HEK293 (cell line): ENCODE results near the gene PLD4.
A peak's percentile ranks its signal among the peaks of the same experiment; 100 is the strongest.

Source experiments
- BCL11A ChIP-seq: fragments of 450-650 bp; formaldehyde crosslinking; IDR thresholded peaks from 2 replicates; pipeline ENCODE4 v1.5.1; 2016; ENCODE audit warnings: low read depth, missing biosample characterization, missing genetic modification characterization
- GLIS1 ChIP-seq: fragments of 450-650 bp; formaldehyde crosslinking; IDR thresholded peaks from 2 replicates; pipeline ENCODE4 v1.5.1; 2016; ENCODE audit warnings: missing biosample characterization, missing genetic modification characterization
- KLF1 ChIP-seq: fragments of 450-650 bp; formaldehyde crosslinking; IDR thresholded peaks from 2 replicates; pipeline ENCODE4 v1.5.1; 2016; ENCODE audit warnings: missing biosample characterization, missing genetic modification characterization
- KLF7 ChIP-seq: fragments of 450-650 bp; formaldehyde crosslinking; IDR thresholded peaks from 2 replicates; pipeline ENCODE4 v1.5.1; 2016; ENCODE audit warnings: missing biosample characterization, missing genetic modification characterization, borderline replicate concordance
- KLF9 ChIP-seq: fragments of 450-650 bp; formaldehyde crosslinking; IDR thresholded peaks from 2 replicates; pipeline ENCODE4 v1.5.1; 2016; ENCODE audit warnings: missing biosample characterization, missing genetic modification characterization, low read depth
- OSR2 ChIP-seq: fragments of 450-650 bp; formaldehyde crosslinking; IDR thresholded peaks from 2 replicates; pipeline ENCODE4 v1.5.1; 2016; ENCODE audit warnings: missing biosample characterization, missing genetic modification characterization
- OVOL3 ChIP-seq: fragments of 450-650 bp; formaldehyde crosslinking; IDR thresholded peaks from 2 replicates; pipeline ENCODE4 v1.5.1; 2016; ENCODE audit warnings: missing biosample characterization, missing genetic modification characterization
- SALL2 ChIP-seq: fragments of 450-650 bp; formaldehyde crosslinking; IDR thresholded peaks from 2 replicates; pipeline ENCODE4 v1.5.0; 2017; ENCODE audit warnings: missing biosample characterization, mild to moderate bottlenecking, missing genetic modification characterization, borderline replicate concordance
- SCRT2 ChIP-seq: fragments of 450-650 bp; formaldehyde crosslinking; IDR thresholded peaks from 2 replicates; pipeline ENCODE4 v1.5.1; 2016; ENCODE audit warnings: missing biosample characterization, missing genetic modification characterization
- ZBTB7A ChIP-seq: fragments of 450-650 bp; formaldehyde crosslinking; IDR thresholded peaks from 2 replicates; pipeline ENCODE4 v1.5.1; 2016; ENCODE audit warnings: low read depth, missing biosample characterization, missing genetic modification characterization
- ZBTB8A ChIP-seq: fragments of 450-650 bp; formaldehyde crosslinking; IDR thresholded peaks from 2 replicates; pipeline ENCODE4 v1.5.1; 2016; ENCODE audit warnings: missing biosample characterization, missing genetic modification characterization
- ZFHX2 ChIP-seq: fragments of 450-650 bp; formaldehyde crosslinking; conservative IDR thresholded peaks from 2 replicates; pipeline ENCODE4 v1.5.1; 2016; ENCODE audit warnings: missing biosample characterization, missing genetic modification characterization
- ZFP3 ChIP-seq: fragments of 450-650 bp; formaldehyde crosslinking; IDR thresholded peaks from 2 replicates; pipeline ENCODE4 v1.5.1; 2016; ENCODE audit warnings: low read depth, missing biosample characterization, missing genetic modification characterization
- ZNF112 ChIP-seq: fragments of 450-650 bp; formaldehyde crosslinking; IDR thresholded peaks from 2 replicates; pipeline ENCODE4 v1.5.0; 2017; ENCODE audit warnings: missing biosample characterization, missing genetic modification characterization
- ZNF114 ChIP-seq: fragments of 450-650 bp; formaldehyde crosslinking; IDR thresholded peaks from 2 replicates; pipeline ENCODE4 v1.5.0; 2017; ENCODE audit warnings: missing biosample characterization, missing genetic modification characterization
- ZNF132 ChIP-seq: fragments of 450-650 bp; formaldehyde crosslinking; IDR thresholded peaks from 2 replicates; pipeline ENCODE4 v1.5.1; 2017; ENCODE audit warnings: missing biosample characterization, missing genetic modification characterization, borderline replicate concordance
- ZNF146 ChIP-seq: fragments of 450-650 bp; formaldehyde crosslinking; IDR thresholded peaks from 2 replicates; pipeline ENCODE4 v1.5.1; 2016; ENCODE audit warnings: missing biosample characterization, missing genetic modification characterization
- ZNF157 ChIP-seq: fragments of 450-650 bp; formaldehyde crosslinking; IDR thresholded peaks from 2 replicates; pipeline ENCODE4 v1.5.1; 2016; ENCODE audit warnings: missing biosample characterization, missing genetic modification characterization
- ZNF202 ChIP-seq: fragments of 450-650 bp; formaldehyde crosslinking; IDR thresholded peaks from 2 replicates; pipeline ENCODE4 v1.5.1; 2016; ENCODE audit warnings: missing biosample characterization, missing genetic modification characterization, borderline replicate concordance
- ZNF211 ChIP-seq: fragments of 450-650 bp; formaldehyde crosslinking; IDR thresholded peaks from 2 replicates; pipeline ENCODE4 v1.5.1; 2016; ENCODE audit warnings: low read depth, missing biosample characterization, missing genetic modification characterization
- ZNF214 ChIP-seq: fragments of 450-650 bp; formaldehyde crosslinking; IDR thresholded peaks from 2 replicates; pipeline ENCODE4 v1.5.1; 2017; ENCODE audit warnings: missing biosample characterization, mild to moderate bottlenecking, missing genetic modification characterization, borderline replicate concordance
- ZNF239 ChIP-seq: fragments of 450-650 bp; formaldehyde crosslinking; IDR thresholded peaks from 2 replicates; pipeline ENCODE4 v1.5.1; 2016; ENCODE audit warnings: missing biosample characterization, missing genetic modification characterization
- ZNF302 ChIP-seq: fragments of 450-650 bp; formaldehyde crosslinking; IDR thresholded peaks from 2 replicates; pipeline ENCODE4 v1.5.1; 2016; ENCODE audit warnings: missing biosample characterization, missing genetic modification characterization, low read depth
- ZNF324 ChIP-seq: fragments of 450-650 bp; formaldehyde crosslinking; IDR thresholded peaks from 2 replicates; pipeline ENCODE4 v1.5.1; 2016; ENCODE audit warnings: missing biosample characterization, missing genetic modification characterization
- ZNF335 ChIP-seq: fragments of 450-650 bp; formaldehyde crosslinking; conservative IDR thresholded peaks from 2 replicates; pipeline ENCODE4 v1.5.1; 2016; ENCODE audit warnings: missing biosample characterization, missing genetic modification characterization
- ZNF521 ChIP-seq: fragments of 450-650 bp; formaldehyde crosslinking; IDR thresholded peaks from 2 replicates; pipeline ENCODE4 v1.5.1; 2017; ENCODE audit warnings: missing biosample characterization, mild to moderate bottlenecking, missing genetic modification characterization
- ZNF530 ChIP-seq: fragments of 450-650 bp; formaldehyde crosslinking; IDR thresholded peaks from 2 replicates; pipeline ENCODE4 v1.5.1; 2016; ENCODE audit warnings: low read depth, missing biosample characterization, missing genetic modification characterization
- ZNF624 ChIP-seq: fragments of 450-650 bp; formaldehyde crosslinking; IDR thresholded peaks from 2 replicates; pipeline ENCODE4 v1.5.1; 2017; ENCODE audit warnings: missing biosample characterization, missing genetic modification characterization
- ZNF660 ChIP-seq: fragments of 450-650 bp; IDR thresholded peaks from 2 replicates; pipeline ENCODE4 v1.5.1; 2018; ENCODE audit warnings: missing biosample characterization, mild to moderate bottlenecking, missing genetic modification characterization
- ZNF830 ChIP-seq: fragments of 450-650 bp; IDR thresholded peaks from 2 replicates; pipeline ENCODE4 v1.5.0; 2018; ENCODE audit warnings: missing biosample characterization, missing genetic modification characterization, low read depth, mild to moderate bottlenecking, moderate library complexity
- ZSCAN23 ChIP-seq: fragments of 450-650 bp; formaldehyde crosslinking; IDR thresholded peaks from 2 replicates; pipeline ENCODE4 v1.5.1; 2016; ENCODE audit warnings: missing biosample characterization, missing genetic modification characterization
- ZXDB ChIP-seq: fragments of 450-650 bp; formaldehyde crosslinking; IDR thresholded peaks from 2 replicates; pipeline ENCODE4 v1.5.1; 2016; ENCODE audit warnings: missing biosample characterization, missing genetic modification characterization
- TF ChIP-seq, protein P1 (sequence below): fragments of 450-650 bp; formaldehyde crosslinking; IDR thresholded peaks from 2 replicates; pipeline ENCODE4 v1.5.1; 2016; ENCODE audit warnings: missing biosample characterization, missing genetic modification characterization
- TF ChIP-seq, protein P2 (sequence below): fragments of 450-650 bp; formaldehyde crosslinking; IDR thresholded peaks from 2 replicates; pipeline ENCODE4 v1.5.1; 2016; ENCODE audit warnings: missing biosample characterization, missing genetic modification characterization
- TF ChIP-seq, protein P3 (sequence below): fragments of 450-650 bp; formaldehyde crosslinking; IDR thresholded peaks from 2 replicates; pipeline ENCODE4 v1.5.1; 2016; ENCODE audit warnings: missing biosample characterization, missing genetic modification characterization
- TF ChIP-seq, protein P4 (sequence below): fragments of 450-650 bp; formaldehyde crosslinking; IDR thresholded peaks from 2 replicates; pipeline ENCODE4 v1.5.1; 2016; ENCODE audit warnings: missing biosample characterization, missing genetic modification characterization

PLD4 gene

DNA sequence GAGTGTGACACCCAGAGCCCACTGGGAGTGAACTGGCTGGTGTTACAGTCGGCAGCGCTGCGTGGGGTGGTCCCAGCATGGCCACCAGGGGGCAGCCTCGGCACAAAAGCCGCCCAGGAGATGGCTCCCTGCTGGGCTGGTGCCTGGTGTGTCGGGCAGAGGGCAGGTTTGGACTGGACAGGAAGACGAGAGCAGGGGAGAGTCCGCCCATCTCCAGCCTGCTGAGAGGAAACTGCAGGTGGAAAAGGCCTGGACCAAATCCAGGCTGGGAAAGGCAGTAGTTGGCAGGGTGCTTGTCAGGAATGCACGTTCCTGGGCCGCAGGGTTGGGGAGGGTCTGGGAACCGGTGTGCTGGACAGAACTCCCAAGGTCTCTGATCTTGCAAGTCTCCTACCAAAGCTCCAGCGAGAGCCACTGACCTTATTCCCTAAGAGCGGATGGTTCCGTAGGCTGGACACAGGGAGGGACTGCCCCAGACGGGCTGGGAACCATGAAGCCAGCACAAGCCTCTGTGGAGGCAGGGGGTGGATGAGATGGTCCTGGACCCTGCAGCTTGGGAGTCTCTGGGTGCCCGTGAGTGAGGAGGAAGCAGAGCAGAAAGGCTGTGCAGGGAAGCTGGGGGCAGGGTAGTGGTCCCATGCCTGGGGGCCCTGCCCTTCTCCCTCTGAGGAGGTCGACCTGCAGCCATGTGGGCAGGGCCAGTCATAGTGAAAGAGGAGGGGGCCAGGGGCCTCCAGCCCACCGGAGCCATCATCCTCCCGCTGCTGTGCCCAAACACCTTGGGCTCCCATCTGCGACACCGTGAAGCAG is 51.7 kb downstream of the PLD4 start (continued):
- TF ChIP-seq KLF9 (tag by site-specific recombination) (no peak), ZNF324 (tag by site-specific recombination) (no peak), ZNF302 (tag by site-specific recombination) (no peak), ZXDB (0 out of 2 replicates have a peak, but pooled peaks have one; percentile 36), OSR2 (tag by site-specific recombination) (no peak), ZNF521 (tag by site-specific recombination) (no peak), ZFP3 (tag by site-specific recombination) (no peak), ZNF530 (tag by site-specific recombination) (no peak), BCL11A (tag by site-specific recombination) (peak; percentile 85; the same call in 1 of the 2 replicates), ZNF335 (tag by site-specific recombination) (no peak), SCRT2 (tag by site-specific recombination) (no peak), KLF1 (tag by site-specific recombination) (peak; percentile 52), ZNF112 (tag by site-specific recombination) (no peak), ZNF146 (tag by site-specific recombination) (no peak), ZNF114 (tag by site-specific recombination) (no peak), ZNF660 (no peak), ZBTB7A (tag by site-specific recombination) (peak; percentile 59; the same call in 1 of the 2 replicates), ZNF624 (tag by site-specific recombination) (no peak), KLF7 (tag by site-specific recombination) (no peak), ZNF157 (tag by site-specific recombination) (no peak), ZNF830 (tag by site-specific recombination) (no peak), SALL2 (tag by site-specific recombination) (no peak), ZFHX2 (tag by site-specific recombination) (peak; percentile 70), GLIS1 (peak; percentile 98), ZNF239 (tag by site-specific recombination) (no peak), OVOL3 (tag by site-specific recombination) (no peak), ZNF202 (tag by site-specific recombination) (no peak), ZNF211 (tag by site-specific recombination) (no peak), ZNF132 (tag by site-specific recombination) (no peak), ZBTB8A (tag by site-specific recombination) (peak; percentile 42), ZNF214 (tag by site-specific recombination) (no peak), ZSCAN23 (tag by site-specific recombination) (no peak)
- TF ChIP-seq, protein P1, sequence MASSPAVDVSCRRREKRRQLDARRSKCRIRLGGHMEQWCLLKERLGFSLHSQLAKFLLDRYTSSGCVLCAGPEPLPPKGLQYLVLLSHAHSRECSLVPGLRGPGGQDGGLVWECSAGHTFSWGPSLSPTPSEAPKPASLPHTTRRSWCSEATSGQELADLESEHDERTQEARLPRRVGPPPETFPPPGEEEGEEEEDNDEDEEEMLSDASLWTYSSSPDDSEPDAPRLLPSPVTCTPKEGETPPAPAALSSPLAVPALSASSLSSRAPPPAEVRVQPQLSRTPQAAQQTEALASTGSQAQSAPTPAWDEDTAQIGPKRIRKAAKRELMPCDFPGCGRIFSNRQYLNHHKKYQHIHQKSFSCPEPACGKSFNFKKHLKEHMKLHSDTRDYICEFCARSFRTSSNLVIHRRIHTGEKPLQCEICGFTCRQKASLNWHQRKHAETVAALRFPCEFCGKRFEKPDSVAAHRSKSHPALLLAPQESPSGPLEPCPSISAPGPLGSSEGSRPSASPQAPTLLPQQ (tag by site-specific recombination): 0 out of 2 replicates have a peak, but pooled peaks have one; percentile 47
- TF ChIP-seq, protein P2, sequence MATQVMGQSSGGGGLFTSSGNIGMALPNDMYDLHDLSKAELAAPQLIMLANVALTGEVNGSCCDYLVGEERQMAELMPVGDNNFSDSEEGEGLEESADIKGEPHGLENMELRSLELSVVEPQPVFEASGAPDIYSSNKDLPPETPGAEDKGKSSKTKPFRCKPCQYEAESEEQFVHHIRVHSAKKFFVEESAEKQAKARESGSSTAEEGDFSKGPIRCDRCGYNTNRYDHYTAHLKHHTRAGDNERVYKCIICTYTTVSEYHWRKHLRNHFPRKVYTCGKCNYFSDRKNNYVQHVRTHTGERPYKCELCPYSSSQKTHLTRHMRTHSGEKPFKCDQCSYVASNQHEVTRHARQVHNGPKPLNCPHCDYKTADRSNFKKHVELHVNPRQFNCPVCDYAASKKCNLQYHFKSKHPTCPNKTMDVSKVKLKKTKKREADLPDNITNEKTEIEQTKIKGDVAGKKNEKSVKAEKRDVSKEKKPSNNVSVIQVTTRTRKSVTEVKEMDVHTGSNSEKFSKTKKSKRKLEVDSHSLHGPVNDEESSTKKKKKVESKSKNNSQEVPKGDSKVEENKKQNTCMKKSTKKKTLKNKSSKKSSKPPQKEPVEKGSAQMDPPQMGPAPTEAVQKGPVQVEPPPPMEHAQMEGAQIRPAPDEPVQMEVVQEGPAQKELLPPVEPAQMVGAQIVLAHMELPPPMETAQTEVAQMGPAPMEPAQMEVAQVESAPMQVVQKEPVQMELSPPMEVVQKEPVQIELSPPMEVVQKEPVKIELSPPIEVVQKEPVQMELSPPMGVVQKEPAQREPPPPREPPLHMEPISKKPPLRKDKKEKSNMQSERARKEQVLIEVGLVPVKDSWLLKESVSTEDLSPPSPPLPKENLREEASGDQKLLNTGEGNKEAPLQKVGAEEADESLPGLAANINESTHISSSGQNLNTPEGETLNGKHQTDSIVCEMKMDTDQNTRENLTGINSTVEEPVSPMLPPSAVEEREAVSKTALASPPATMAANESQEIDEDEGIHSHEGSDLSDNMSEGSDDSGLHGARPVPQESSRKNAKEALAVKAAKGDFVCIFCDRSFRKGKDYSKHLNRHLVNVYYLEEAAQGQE (tag by site-specific recombination): 0 out of 2 replicates have a peak, but pooled peaks have one; percentile 16
- TF ChIP-seq, protein P3, sequence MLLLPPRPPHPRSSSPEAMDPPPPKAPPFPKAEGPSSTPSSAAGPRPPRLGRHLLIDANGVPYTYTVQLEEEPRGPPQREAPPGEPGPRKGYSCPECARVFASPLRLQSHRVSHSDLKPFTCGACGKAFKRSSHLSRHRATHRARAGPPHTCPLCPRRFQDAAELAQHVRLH (tag by site-specific recombination): no peak
- TF ChIP-seq, protein P4, sequence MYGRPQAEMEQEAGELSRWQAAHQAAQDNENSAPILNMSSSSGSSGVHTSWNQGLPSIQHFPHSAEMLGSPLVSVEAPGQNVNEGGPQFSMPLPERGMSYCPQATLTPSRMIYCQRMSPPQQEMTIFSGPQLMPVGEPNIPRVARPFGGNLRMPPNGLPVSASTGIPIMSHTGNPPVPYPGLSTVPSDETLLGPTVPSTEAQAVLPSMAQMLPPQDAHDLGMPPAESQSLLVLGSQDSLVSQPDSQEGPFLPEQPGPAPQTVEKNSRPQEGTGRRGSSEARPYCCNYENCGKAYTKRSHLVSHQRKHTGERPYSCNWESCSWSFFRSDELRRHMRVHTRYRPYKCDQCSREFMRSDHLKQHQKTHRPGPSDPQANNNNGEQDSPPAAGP (tag by site-specific recombination): peak; percentile 37; the same call in 1 of the 2 replicates
